Right lobe of liver (tissue), 4 donors: ENCODE data around the gene BASP1.

ENCODE experiments used
- CTCF ChIP-seq, 4 donors: fragments of 200-600 bp in 3 of 4; fragments of 450-650 bp in 1 of 4; IDR thresholded peaks; one replicate each; pipeline versions ENCODE4 v1.5.1 to v1.8.0; 2016 to 2022; ENCODE audit warnings: antibody characterized with exemption in 4 of 4, mild to moderate bottlenecking in 2 of 4
- POLR2A ChIP-seq: fragments of 450-650 bp; IDR thresholded peaks from one replicate; pipeline ENCODE4 v1.6.1; 2017; ENCODE audit warnings: antibody characterized with exemption, mild to moderate bottlenecking
- donor health status: DM: no; HTN: no; CAD: no.
- donor health status: DM: no; HTN: no; CAD: no.
- donor health status: DM: no; HTN: yes; CAD: no.

DNA sequence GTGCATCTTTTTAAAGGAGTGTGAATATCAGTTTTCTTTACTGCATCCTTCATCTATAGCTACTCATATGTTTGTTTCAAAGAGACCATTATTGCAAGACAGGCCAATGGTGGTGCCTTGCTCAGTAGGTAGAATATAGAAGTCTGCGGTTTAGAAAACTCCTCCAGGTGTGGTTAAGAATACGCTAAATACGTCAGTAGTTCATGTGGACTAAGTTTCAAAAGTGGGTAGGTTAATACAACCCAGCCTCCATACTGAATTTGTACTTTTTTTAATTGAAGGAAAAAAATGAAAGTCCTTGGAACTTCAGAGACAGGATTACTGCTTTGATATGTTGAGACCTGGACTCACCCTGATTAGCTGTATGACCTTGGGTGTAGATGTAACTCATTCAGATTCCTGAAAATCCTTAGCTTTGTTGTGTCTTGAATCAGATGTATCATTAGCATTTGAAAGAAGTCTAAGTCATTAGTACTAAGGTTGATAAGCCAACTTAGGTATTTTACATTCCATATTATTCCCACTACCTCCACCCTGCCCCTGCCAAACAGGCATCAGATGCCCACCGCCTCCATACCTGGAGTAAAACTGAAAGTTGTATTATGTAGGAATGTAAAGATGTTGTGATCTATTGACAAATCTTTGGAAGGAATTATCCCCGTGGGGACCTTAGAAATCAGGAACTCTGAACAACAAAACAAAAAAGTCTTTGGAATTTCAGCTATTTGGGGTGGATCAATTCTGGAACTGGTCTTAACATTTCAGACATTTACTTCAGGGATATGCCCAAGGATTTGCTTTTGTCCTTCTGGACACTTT, 6.1 kb downstream of the BASP1 start:
- TF ChIP-seq CTCF (IDR thresholded peaks at IDR 0.05) (no peak), POLR2A (no peak)
